GM19397 (cell line): ENCODE results near the gene PPP3R1.

Source experiments
- ATAC-seq: cut with Tn5 transposase; IDR thresholded peaks from one replicate; pipeline ENCODE4 v1.9.1; 2021; ENCODE audit warnings: mild to moderate bottlenecking, moderate library complexity; ENCODE audit not compliant: unreplicated experiment

PPP3R1 gene

DNA sequence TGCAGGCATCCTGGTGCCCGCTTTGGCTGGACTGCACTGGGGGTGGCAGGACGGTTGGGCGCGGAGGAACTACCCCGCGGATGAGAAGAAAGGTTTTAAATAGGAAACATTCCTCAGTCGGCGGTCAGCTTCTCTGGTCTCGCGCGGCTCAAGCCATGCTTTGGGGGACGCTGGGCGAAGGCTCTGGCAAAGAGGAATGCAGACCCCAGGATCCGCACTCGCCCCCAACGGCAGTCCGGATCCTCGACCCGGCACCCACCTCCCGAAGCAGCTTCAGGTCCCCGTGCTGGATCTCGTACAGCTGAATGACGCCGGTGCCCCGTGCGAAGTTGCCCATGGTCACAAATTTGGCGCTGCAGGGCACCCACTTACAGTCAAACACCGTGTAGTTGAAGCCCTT, 95.3 kb downstream of the PPP3R1 start:
- ATAC-seq = peak; percentile 34

DNA sequence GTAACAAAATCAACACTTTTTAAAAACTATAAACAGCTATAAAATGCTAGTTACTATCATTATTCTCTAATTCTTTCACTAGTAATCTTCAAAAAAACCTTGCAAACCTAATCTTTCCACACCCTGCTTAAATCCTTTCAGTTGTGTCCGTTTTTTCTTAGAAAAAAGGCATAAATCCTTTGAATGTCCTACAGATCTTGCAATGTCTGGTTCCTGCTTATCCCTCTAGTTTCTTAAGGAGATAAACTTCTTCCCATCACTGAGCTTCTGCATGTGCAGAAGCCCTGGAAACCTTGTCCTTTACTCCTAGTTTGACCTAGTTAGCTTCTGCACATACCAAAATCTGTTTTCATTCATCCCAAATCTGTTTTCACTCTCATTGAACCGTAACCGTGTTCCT, 95.9 kb downstream of the PPP3R1 start:
- ATAC-seq = no peak

DNA sequence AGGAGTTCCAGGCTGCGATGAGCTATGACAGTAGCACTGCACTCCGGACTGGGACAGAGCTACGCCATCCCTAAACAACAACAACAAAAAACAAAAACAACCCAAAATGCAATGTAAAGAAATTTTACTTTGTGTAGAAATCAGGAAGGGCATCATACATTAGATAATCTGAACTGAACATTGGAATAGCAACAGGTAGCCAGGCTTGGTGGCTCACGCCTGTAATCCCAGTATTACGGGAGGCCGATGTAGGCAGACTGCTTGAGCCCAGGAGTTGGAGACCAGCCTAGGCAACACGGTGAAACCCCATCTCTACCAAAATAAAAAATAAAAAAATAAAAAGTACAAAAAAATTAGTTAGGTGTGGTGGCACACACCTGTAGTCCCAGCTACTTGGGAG, 96.7 kb downstream of the PPP3R1 start:
- ATAC-seq = no peak

DNA sequence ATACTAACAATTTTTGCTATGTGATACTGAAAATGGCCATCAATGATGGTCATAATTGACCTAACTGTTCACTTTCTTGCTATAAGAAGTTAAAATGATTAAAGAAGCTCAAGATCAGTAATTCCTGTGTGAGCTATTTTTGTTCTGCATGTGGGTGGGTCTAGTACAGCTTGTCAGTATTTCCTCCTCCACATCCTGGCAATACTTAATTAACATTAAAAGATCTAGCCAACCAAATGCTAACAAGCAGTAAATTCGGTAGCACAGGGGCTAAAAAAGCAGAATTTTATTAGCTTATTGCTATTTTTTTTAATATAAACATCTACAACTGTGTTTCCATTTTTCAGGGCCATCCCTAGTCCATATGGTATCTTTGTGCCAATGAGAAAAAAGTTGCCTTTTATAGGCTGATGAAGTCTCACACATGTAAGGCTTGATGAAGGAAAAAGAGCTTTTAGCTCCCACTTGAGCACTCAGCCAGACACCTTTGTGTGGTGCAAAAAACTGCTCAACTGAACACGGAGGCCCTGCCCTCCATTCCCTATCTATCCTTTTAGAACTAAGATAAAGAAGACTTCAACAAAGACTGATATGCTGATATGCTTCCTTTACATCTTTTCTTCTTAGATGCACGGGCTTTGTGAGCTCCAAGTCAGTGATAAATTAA, 99.5 kb downstream of the PPP3R1 start:
- ATAC-seq = no peak

DNA sequence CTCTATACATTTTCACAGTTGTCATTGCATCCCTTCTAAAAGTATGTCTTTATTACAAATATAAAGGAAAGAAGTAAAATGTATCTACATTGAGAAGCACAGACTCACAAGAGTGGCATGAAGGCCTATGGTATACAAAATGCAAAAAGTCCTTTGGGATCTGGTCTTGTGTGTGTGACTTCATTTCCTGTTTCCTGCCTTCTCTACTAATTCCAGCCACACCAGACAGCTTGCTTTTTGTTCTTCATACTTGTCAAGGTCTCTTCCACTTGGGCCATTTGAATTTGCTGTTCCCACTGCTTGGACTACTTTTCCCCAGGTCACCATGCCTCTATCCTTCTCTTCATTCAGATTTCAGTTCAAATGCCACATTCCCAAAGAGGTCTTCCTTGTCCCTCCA, 101.3 kb downstream of the PPP3R1 start:
- ATAC-seq = no peak

DNA sequence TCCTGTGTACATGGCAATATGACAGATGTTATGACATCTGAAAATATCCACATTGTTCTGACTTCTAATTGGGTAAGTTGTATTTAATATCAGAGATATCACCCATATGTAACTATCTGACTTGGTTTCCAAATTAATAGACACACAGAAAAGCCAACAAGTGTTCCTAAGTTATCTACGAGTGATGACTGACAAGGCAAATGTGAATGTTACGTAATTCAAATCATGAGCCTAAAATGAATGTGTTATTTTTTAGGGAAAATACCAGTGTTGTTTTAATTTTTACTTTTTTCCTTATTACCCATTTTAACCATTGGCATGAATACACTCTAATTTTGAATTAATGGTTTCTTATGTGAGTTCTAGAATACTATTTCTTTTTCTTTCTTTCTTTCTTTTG, 110.5 kb downstream of the PPP3R1 start:
- ATAC-seq = no peak

DNA sequence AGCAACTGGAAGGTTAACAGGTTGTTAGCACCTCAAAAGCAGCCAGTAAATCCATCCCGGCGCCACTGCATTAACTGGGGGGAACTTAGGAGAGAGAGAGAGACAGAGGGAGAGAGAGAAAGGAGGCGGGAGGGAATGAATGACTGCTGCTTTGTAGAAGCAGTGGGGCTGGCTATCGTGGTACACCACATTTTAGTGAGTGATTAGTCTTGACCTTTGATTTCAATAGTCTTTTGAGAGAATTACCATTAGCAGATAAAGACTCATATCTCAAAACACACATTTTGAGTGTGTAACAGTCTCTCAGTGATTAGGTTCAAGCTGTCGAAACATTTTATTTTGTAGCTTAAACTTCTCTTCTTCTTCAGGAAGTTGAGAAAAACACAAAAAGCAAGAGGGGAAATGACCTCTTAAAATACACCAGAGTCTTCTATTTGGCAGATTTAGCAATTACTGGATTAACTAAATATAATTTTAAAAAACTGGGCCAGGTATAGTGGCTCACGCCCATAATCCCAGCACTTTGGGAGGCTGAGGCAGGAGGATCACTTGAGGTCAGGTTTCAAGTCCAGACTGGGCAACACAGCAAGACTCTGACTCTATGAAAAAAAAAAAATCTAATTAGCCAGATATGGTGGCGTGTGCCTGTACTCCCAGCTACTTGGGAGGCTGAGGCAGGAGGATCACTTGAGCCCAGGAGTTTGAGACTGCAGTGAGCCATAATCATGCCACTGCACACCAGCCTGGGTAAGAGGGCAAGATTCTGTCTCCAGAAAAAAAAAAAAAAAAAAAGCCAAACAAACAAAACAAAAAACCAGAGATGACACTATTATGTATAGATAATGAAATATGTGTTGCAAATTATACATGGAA, 116.6 kb downstream of the PPP3R1 start:
- no peak for ATAC-seq

DNA sequence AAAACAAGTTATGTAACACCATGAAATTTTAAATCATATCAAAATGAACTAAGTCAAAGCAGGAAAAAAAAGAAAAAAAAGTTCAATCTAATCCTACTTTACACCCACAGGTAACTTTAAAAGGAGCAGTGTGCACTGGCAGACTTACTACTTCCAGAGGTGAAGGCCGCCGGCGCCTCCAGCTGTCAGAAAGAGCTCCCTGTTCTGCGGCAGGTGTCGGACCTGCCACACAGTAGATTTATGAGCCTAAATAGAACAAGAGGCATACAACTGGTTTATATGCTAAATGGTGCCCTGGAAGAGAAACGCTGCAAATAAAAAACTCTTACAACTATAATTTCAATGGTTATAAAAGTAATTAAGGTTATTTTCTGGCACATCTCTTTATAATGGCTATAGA, 117.8 kb downstream of the PPP3R1 start:
- ATAC-seq = no peak

DNA sequence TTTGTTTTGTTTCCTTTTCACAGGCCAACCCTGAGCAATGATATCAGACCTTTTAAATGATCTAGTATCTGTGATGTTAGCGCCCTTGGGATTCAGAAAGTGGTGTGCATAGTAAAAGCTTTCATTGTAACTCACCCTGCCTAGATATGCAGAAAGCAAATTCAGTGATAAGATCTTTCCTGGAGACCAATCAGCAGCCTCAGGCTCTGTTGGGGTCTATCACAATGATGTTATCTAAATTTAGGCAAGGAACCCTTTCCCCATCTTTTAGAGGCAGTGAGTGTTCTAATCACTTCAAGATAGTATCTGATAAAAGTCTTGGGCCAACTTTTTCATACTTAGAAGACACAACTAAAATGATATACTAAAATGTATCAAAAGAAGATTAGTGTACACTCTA, 118.2 kb downstream of the PPP3R1 start:
- ATAC-seq = no peak
